Mucosa of descending colon (tissue), 3 donors: ENCODE measurements around the gene ATP4A. TPM values are rescaled to one million over a fixed set of nuclear protein-coding genes. Genes with fewer than 3 reads are reported as not detected.

Experiments used
- ATAC-seq: fragments of 200-7000 bp; cut with Tn5 transposase; one replicate; pipeline ENCODE4 v1.9.1; 2020; ENCODE audit warnings: mild to moderate bottlenecking, moderate library complexity
- DNase-seq, 3 donors: peaks; one replicate each; pipeline ENCODE4 v3.0.0-alpha.2; 2020
- H3K36me3 ChIP-seq: fragments of 200-600 bp; one replicate; pipeline ENCODE4 v1.8.0; 2021; ENCODE audit warnings: low read depth, mild to moderate bottlenecking
- H3K4me1 ChIP-seq: fragments of 200-600 bp; one replicate; pipeline ENCODE4 v1.8.0; 2021; ENCODE audit warnings: low read depth, mild to moderate bottlenecking
- H3K4me3 ChIP-seq: fragments of 200-600 bp; one replicate; pipeline ENCODE4 v1.8.0; 2021; ENCODE audit warnings: mild to moderate bottlenecking
- H3K9me3 ChIP-seq: fragments of 200-600 bp; one replicate; pipeline ENCODE4 v1.8.0; 2021; ENCODE audit warnings: mild to moderate bottlenecking
- intact Hi-C, 2 donors: fragments of 100-400 bp; cut with DNase I in 1 of 2; cut with micrococcal nuclease in 1 of 2; formaldehyde crosslinking; loops; one replicate each; pipeline versions ENCODE4 v1.11.0 to v1.11.1; 2022; cut with DNase I, micrococcal nuclease
- total RNA-seq, 3 donors: library from RNA; stranded (reverse); fragmentation: NEBNext Ultra II Directional in 2 of 3; extraction: Animal tissue kit (Norgen Biotek cat#: 25700) in 2 of 3; gene quantifications; one replicate each; pipeline versions ENCODE4 v1.2.1 to v1.2.4, GENCODE V29; 2021 to 2023
- TF ChIP-seq, protein P1 (sequence below): fragments of 200-600 bp; IDR thresholded peaks from one replicate; pipeline ENCODE4 v1.8.0; 2022; ENCODE audit warnings: antibody characterized with exemption, mild to moderate bottlenecking
- donor health status: DM: no; HTN: no; CAD: no; lungs with moderate emphysema.
- donor health status: DM: no; HTN: no; CAD: no.
- donor health status: DM: no; HTN: yes; CAD: no.

Gene ATP4A
- total RNA-seq, 3 donors from 2014 or later: not detected

DNA sequence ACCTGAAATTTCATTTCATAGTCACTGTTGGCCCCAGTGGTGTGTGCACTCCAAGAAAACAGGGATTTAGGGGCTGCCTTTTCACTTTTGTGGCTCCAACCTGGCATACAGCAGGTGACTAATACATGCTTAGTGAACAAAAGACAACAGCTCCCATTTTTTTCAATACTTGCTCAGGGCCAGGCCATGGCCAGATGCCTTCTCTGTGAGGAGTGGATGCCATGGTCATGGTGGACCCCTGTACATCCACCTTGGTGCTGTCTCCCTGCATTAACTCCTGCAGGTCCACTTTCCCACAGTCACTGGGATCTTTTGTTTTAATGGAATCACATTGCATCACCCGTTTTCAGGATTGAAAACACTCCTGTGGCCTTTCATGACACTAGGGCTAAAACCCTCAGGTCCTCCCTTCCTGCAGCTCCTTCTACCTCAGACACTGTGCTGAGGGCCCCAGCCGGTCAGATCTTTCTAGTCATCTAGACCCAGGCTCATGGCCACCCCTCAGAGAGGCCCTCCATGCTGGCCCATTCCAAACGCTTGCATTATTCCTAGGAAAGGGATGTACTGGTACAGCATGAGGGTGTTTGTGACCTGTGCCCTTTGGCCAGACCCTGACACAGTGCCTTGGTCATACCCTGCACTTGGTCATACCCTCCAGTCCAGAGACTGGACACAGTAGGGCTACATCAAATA is 19.2 kb downstream of the ATP4A start:
- H3K4me1 ChIP-seq: peaks cover 10% of the 10 kb centered on the region
- no peaks in the 10 kb centered on the region for H3K36me3 ChIP-seq
- no peak overlapping the region for H3K4me3 ChIP-seq
- H3K9me3 ChIP-seq: no peaks in the 10 kb centered on the region
- no peak for DNase-seq
- no peak for ATAC-seq
- intact Hi-C loops: no loop called here
- TF ChIP-seq, protein P1, sequence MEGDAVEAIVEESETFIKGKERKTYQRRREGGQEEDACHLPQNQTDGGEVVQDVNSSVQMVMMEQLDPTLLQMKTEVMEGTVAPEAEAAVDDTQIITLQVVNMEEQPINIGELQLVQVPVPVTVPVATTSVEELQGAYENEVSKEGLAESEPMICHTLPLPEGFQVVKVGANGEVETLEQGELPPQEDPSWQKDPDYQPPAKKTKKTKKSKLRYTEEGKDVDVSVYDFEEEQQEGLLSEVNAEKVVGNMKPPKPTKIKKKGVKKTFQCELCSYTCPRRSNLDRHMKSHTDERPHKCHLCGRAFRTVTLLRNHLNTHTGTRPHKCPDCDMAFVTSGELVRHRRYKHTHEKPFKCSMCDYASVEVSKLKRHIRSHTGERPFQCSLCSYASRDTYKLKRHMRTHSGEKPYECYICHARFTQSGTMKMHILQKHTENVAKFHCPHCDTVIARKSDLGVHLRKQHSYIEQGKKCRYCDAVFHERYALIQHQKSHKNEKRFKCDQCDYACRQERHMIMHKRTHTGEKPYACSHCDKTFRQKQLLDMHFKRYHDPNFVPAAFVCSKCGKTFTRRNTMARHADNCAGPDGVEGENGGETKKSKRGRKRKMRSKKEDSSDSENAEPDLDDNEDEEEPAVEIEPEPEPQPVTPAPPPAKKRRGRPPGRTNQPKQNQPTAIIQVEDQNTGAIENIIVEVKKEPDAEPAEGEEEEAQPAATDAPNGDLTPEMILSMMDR: no peak

DNA sequence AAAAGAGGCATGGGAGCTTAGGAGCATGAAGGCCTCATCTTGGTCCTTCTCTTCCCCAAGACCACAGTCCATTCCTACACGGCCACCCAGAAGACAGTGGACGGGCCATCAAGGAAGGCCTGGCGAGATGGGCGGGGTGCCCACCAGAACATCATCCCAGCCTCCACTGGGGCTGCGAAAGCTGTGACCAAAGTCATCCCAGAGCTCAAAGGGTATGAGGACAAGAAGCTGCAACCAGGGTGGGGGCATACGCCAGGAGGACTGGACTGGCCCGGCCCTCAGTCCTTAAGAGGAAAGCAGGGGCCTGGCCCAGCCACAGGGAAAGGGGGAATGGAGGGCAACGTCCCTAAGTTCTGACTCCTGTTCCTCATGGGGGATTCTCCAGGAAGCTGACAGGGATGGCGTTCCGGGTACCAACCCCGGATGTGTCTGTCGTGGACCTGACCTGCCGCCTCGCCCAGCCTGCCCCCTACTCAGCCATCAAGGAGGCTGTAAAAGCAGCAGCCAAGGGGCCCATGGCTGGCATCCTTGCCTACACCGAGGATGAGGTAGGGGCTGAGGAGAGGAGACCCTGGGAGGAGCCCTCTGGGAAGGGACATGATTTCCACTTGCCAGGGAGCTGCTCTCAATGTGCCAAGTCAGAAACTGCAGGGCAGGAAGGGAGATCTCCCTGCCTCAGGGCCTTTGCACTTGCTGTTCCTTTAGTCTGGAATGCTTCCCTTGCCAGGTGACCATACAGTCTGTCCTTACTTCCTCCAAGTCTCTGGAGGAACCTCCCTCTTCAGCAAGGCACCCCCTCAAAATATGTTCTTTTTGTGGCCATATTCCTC is 20.0 kb downstream of the ATP4A start:
- ATAC-seq (no peak), DNase-seq (no peak)
- H3K9me3 ChIP-seq: no peaks in the 10 kb centered on the region
- intact Hi-C loops: no loop called here
- TF ChIP-seq, protein P1: no peak
- H3K4me3 ChIP-seq: no peak overlapping the region
- H3K36me3 ChIP-seq: no peaks in the 10 kb centered on the region
- H3K4me1 ChIP-seq: peaks cover 10% of the 10 kb centered on the region

DNA sequence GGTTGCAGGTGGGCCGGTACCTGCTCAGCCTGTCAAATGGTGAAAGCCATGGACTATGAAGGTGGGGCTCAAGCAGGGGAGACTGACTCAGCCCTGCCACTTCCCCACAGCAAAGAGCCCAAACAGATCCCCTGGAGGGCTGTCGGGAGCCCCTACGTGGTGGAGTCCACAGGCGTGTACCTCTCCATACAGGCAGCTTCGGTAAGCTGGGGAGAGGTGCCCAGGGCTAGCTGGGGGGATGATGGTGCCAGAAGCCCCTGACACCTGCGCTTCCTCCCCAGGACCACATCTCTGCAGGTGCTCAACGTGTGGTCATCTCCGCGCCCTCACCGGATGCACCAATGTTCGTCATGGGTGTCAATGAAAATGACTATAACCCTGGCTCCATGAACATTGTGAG is 21.2 kb downstream of the ATP4A start:
- peaks cover 10% of the 10 kb centered on the region for H3K4me1 ChIP-seq
- intact Hi-C loops: no loop called here
- TF ChIP-seq, protein P1: no peak
- DNase-seq (no peak), ATAC-seq (no peak)
- H3K36me3 ChIP-seq: no peaks in the 10 kb centered on the region
- H3K9me3 ChIP-seq: no peaks in the 10 kb centered on the region
- no peak overlapping the region for H3K4me3 ChIP-seq

DNA sequence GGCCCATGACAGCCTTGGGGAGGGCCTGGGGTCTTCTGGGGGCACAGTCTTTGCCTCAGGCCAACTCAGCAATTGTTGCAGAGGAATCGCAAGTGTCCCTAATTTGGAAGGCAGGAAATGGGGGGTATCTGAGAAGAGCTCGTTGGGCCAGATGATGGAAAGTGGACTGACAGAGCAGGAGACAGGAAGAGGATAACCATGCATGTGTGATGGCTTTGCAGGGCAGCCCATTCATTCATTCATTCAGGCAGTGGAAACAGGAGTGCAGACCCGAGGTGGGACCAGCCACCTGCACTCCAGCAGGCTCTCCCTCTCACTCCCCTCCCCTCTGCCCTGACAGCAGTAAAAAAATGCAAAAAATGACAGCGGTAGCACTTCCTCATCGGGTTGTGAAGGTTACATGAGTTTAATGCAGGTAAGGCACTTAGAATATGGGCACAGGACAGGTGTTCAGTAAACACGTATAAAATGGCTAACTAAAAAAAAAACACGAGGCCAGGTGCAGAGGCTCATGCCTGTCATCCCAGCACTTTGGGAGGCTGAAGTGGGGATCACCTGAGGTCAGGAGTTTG is 23.0 kb downstream of the ATP4A start:
- Histone ChIP-seq H3K4me1 (no peaks in the 10 kb centered on the region), H3K9me3 (no peaks in the 10 kb centered on the region), H3K36me3 (no peaks in the 10 kb centered on the region), H3K4me3 (no peak overlapping the region)
- intact Hi-C loops: no loop called here
- DNase-seq (no peak), ATAC-seq (no peak)
- TF ChIP-seq, protein P1: no peak

DNA sequence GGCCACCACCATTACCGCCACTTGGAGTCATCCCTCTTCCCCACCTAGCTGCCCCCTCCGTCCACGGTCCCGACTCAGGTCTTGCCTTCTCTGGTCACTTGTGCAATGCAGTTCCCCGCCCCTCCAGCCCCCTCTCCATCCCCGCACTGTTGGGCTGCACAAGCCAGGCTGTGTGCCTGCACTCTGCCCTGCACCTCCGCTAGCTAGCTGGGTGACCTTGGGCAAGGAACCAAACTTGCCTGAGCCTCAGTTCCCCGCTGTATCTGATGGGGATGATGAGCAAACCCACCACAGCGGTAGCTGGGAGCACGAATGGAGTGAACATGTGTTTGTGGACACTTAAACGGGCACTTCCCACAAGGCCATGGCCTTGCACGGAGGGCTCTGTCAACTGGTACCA is 23.6 kb downstream of the ATP4A start:
- no peaks in the 10 kb centered on the region for H3K4me1 ChIP-seq
- TF ChIP-seq, protein P1: no peak
- no peak overlapping the region for H3K4me3 ChIP-seq
- ATAC-seq (no peak), DNase-seq (no peak)
- intact Hi-C loops: no loop called here
- H3K9me3 ChIP-seq: no peaks in the 10 kb centered on the region
- no peaks in the 10 kb centered on the region for H3K36me3 ChIP-seq
